NCI-H1436 (cell line): ENCODE results near the gene FLT4.
"Not testable (repeated sequence)": the region's sequence is repeated elsewhere in the genome, so short reads cannot be mapped to it uniquely, and the experiment has no call there.

Source experiments
- DNase-seq: peaks from one replicate; lab custom pipeline; 2025; lab: John Stamatoyannopoulos, UW

FLT4 gene

GRCh38 chr5:180670157-180670556 lies 20.8 kb upstream of the FLT4 start:
- no peak for DNase-seq

- DNase-seq: no peak
These were observed 20.3 kb upstream of the FLT4 start for GRCh38 chr5:180669661-180670060.

GRCh38 chr5:180668835-180669596 lies 19.6 kb upstream of the FLT4 start:
- DNase-seq: no peak

- no peak for DNase-seq
These were observed 17.4 kb upstream of the FLT4 start for GRCh38 chr5:180666812-180667211.

GRCh38 chr5:180665682-180666404 lies 16.4 kb upstream of the FLT4 start:
- DNase-seq: no peak

GRCh38 chr5:180658774-180659564 lies 9.6 kb upstream of the FLT4 start:
- no peak for DNase-seq

- DNase-seq: not testable (repeated sequence)
These were observed 5.8 kb upstream of the FLT4 start for GRCh38 chr5:180655243-180655642.

- no peak for DNase-seq
These were observed 3.4 kb upstream of the FLT4 start for GRCh38 chr5:180652771-180653170.

- DNase-seq: no peak
These were observed 2.9 kb upstream of the FLT4 start for GRCh38 chr5:180652346-180652745.

- no peak for DNase-seq
These were observed 623 bp downstream of the FLT4 start for GRCh38 chr5:180648658-180649296.

- DNase-seq: no peak
These were observed 1.4 kb downstream of the FLT4 start for GRCh38 chr5:180647941-180648500.

GRCh38 chr5:180647465-180647864 lies 1.9 kb downstream of the FLT4 start:
- no peak for DNase-seq

- no peak for DNase-seq
These were observed 2.5 kb downstream of the FLT4 start for GRCh38 chr5:180646963-180647305.

GRCh38 chr5:180646289-180646962 lies 3.0 kb downstream of the FLT4 start:
- no peak for DNase-seq

GRCh38 chr5:180645274-180646204 lies 3.9 kb downstream of the FLT4 start:
- DNase-seq: no peak

GRCh38 chr5:180644825-180645273 lies 4.6 kb downstream of the FLT4 start:
- no peak for DNase-seq

- no peak for DNase-seq
These were observed 5.1 kb downstream of the FLT4 start for GRCh38 chr5:180644129-180644824.

- DNase-seq: no peak
These were observed 6.1 kb downstream of the FLT4 start for GRCh38 chr5:180643191-180643851.

GRCh38 chr5:180642779-180643178 lies 6.6 kb downstream of the FLT4 start:
- no peak for DNase-seq
